ENCODE results near the gene HCRTR2.
"Not testable (repeated sequence)": the region's sequence is repeated elsewhere in the genome, so short reads cannot be mapped to it uniquely, and the experiment has no call there.

The HCRTR2 gene

GRCh38 chr6:55174211-55175026 lies at the start of gene HCRTR2:
Gene HCRTR2, plus strand, starts transcription at chr6:55174515. Its CDS starts 73 bp downstream, at chr6:55174588.
- no peak for DNase-seq

- no peak for DNase-seq
Measured at GRCh38 chr6:55130806-55131324, 43.5 kb upstream of the HCRTR2 start.

- DNase-seq, result no peak
Measured at GRCh38 chr6:55131616-55132015, 42.7 kb upstream of the HCRTR2 start.

GRCh38 chr6:55136916-55137315 lies 37.4 kb upstream of the HCRTR2 start:
- no peak for DNase-seq

- no peak for DNase-seq
Measured at GRCh38 chr6:55137929-55138693, 36.2 kb upstream of the HCRTR2 start.

- DNase-seq, result no peak
Measured at GRCh38 chr6:55141611-55142010, 32.7 kb upstream of the HCRTR2 start.

GRCh38 chr6:55142610-55143009 lies 31.7 kb upstream of the HCRTR2 start:
- DNase-seq, result no peak

GRCh38 chr6:55153284-55153683 lies 21.0 kb upstream of the HCRTR2 start:
- DNase-seq, result no peak

- DNase-seq, result not testable (repeated sequence)
Measured at GRCh38 chr6:55158784-55159183, 15.5 kb upstream of the HCRTR2 start.

GRCh38 chr6:55167860-55168259 lies 6.5 kb upstream of the HCRTR2 start:
- no peak for DNase-seq

- no peak for DNase-seq
Measured at GRCh38 chr6:55175078-55176049, 1.0 kb downstream of the HCRTR2 start.

DNA sequence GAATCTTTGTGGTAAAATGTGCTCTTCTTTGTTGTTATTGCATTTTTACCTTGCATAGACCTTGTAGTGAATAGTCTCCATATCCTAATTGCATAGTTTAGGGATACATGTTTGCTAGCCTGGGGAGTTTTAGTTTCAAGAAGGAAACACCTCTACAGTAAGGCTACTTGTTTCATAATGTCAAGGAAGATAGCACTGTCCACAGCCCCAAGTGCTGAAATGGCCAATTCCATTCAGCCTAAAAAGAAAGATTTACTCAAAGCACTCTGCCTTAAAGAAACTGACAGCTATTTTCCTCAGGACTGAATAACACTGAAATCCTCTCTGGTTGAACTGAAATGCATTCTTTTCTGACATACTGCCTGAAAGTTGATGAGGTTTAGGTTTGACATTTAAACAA lies 2.6 kb downstream of the HCRTR2 start:
- DNase-seq, result no peak

DNA sequence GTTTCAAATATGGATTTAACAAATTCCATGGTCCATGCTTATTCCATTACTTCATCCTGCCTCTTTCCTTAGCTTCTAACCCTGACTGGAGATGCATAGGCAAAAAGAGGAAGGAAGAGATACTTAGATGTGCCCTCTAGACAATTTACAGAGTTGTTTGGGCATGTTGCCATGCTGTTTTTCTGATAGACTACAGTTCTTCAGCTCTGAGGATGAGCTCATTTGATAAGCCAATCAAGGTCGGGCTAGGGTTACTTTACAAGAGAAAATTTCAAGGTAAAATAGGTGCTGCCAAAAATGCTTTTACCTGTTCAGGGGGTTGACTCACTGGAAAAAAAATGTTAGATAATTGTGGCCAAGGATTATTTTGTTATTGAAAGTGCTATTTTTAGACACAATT lies 5.9 kb downstream of the HCRTR2 start:
- DNase-seq, result no peak

DNA sequence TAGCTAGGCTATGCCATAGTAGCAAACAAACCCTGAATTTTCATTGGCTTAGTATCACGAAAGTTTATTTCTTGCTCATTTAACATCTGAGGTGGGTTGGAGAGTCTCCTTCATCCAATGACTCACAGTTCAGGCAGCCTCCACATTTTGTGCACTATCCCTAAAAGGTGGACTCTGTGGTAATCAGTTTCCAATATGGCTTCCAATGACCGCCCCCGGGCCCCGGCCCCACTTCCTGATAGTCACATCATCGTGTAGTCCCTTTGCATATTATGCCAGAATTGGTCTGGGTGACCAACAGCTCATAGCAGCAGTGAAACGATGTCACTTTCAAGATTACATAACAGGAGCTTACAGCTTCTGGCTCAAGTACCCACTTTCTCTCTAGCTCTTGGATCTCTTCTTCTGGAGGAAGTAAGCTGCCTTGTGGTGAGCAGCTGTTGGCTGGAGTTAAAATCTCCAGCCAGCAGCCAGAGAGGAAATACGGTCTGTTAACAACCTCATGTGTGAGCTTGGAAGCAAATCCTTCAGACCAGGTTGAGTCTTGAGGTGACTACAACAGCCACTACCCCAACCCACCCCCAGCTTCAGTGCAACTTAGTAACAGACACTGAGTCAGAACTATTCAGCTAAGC lies 7.8 kb downstream of the HCRTR2 start:
- DNase-seq, result no peak

- DNase-seq, result no peak
Measured at GRCh38 chr6:55184782-55185530, 10.6 kb downstream of the HCRTR2 start.

- no peak for DNase-seq
Measured at GRCh38 chr6:55198715-55199114, 24.4 kb downstream of the HCRTR2 start.

- no peak for DNase-seq
Measured at GRCh38 chr6:55199239-55199638, 24.9 kb downstream of the HCRTR2 start.

DNA sequence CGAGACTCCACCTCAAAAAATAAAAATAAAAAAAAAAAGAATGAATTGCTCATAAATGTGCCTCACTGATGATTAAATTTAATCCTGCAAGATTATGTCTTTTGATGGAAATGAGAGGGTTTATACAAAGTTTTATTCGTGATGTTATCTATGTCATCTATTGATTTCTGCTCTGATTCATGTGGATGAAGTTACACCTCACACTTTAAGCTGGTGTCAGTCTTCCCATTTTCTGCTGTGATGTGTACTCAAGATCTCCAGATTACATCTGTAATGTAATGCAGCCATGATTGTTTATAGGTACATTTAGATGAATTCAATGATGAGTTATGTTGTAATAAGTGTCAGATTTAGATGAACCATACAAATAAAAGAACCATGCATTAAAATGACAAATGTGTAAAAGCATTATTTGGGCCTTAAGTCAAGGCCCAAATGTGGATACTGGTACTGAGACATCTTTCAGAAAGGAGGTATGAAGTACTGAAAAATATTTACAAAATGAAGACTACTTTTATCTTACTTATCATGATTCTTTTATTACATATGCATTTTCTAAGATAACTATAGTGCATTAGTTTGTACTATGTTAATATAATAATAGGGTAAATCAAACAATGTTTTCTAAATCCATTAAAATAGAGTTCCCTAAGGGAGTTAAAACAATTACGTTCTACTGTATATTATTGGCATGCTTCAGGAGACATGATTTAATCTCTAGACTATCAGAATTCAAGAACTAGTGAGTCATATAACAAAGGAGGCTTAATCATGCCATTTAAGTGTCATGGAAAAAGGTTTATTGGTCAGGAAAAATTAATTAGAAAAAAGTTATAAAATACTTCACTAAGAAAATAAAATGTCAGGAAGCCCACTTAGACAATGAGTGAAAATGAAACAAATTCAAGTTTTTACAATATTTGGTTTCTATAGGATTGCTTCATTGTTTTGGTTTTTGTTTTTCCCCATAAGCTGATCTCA lies 34.5 kb downstream of the HCRTR2 start:
- no peak for DNase-seq

DNA sequence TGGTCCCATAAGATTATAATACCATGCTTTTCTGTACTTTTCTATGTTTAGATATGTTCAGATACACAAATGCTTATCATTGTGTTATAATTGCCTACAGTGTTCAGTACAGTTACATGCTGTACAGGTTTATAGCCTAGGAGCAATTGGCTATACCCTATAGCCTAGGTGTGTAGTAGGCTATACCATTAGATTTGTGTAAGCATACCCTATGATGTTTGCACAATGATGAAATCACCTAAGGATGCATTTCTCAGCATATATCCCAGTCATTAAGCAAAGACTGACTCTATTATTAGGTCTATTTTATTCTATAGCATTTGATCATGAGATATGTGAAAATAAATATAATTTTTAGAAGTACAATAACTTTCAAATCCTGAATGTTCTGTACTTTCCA lies 36.6 kb downstream of the HCRTR2 start:
- no peak for DNase-seq

DNA sequence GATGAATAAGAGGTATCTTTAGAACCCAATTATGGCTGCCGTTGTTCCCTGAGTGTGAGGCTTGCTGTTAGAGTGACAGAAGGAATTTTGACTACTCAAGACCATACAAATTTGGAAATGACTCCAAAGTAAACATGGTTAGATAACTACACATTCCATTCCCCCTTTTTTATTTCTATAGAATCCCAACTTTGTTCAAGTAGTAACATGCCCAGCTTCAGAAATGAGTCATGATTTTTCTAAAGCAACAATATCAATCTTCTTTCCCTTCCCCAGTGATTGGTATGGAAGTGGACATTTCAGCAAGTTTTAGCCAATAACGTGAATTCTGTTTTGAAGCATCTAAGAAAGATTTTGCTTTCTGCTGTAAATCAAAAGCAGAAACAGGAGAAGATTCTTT lies 37.8 kb downstream of the HCRTR2 start:
- no peak for DNase-seq
